ENCODE measurements around the gene ENOSF1. TPM values are rescaled to one million over a fixed set of nuclear protein-coding genes. Genes with fewer than 3 reads are reported as not detected.

ENOSF1 gene
- total RNA-seq, 6 experiments from 2014 or later = 36.7 to 71.9 (median 58.5) TPM

GRCh38 chr18:692824-693223, 19.6 kb downstream of the ENOSF1 start:
- Histone ChIP-seq H3K27ac (no peak overlapping the region), H3K36me3 (peaks cover 0 to 52% (median 7%) of the 10 kb centered on the region in 4 donors), H3K27me3 (no peaks in the 10 kb centered on the region), H3K9me3 (no peaks in the 10 kb centered on the region), H3K4me3 (no peak overlapping the region), H3K4me1 (no peaks in the 10 kb centered on the region)
- intact Hi-C loops (cut with DNase I) = no loop called here
- TF ChIP-seq POLR2A (IDR thresholded peaks at IDR 0.05) (no peak), CTCF (IDR thresholded peaks at IDR 0.05) (no peak)
- DNase-seq = no peak
- no peak for ATAC-seq
- WGBS (ENCODE audit: insufficient coverage, low coverage, low lambda C conversion rate, missing lambda C conversion rate) = 84% methylated on average over 6 of the region's 6 CpGs

- DNase-seq = no peak
- 90% methylated on average over 3 of the region's 5 CpGs for WGBS (ENCODE audit: insufficient coverage, low coverage, low lambda C conversion rate, missing lambda C conversion rate)
- intact Hi-C loops (cut with DNase I) = no loop called here
These were observed 24.1 kb downstream of the ENOSF1 start for GRCh38 chr18:688323-688722.

GRCh38 chr18:686339-687111, 25.9 kb downstream of the ENOSF1 start:
- H3K27me3 ChIP-seq = no peaks in the 10 kb centered on the region
- no peak overlapping the region for H3K4me3 ChIP-seq
- H3K9me3 ChIP-seq = no peaks in the 10 kb centered on the region
- WGBS (ENCODE audit: insufficient coverage, low coverage, low lambda C conversion rate, missing lambda C conversion rate) = 93% methylated on average over 6 of the region's 11 CpGs
- H3K27ac ChIP-seq = no peak overlapping the region
- ATAC-seq (no peak), DNase-seq (no peak)
- peaks cover 0 to 32% (median 5%) of the 10 kb centered on the region in 4 donors for H3K36me3 ChIP-seq
- TF ChIP-seq CTCF (IDR thresholded peaks at IDR 0.05) (no peak), POLR2A (IDR thresholded peaks at IDR 0.05) (no peak)
- intact Hi-C loops (cut with DNase I) = no loop called here
- peaks cover 0 to 18% (median 6%) of the 10 kb centered on the region in 4 donors for H3K4me1 ChIP-seq

More at GRCh38 chr18:688323-688722, 24.1 kb downstream of the ENOSF1 start:
- TF ChIP-seq CTCF (IDR thresholded peaks at IDR 0.05) (no peak), POLR2A (IDR thresholded peaks at IDR 0.05) (no peak)
- H3K9me3 ChIP-seq = no peaks in the 10 kb centered on the region
- no peak overlapping the region for H3K27ac ChIP-seq
- H3K27me3 ChIP-seq = no peaks in the 10 kb centered on the region
- peaks cover 0 to 31% (median under 1%) of the 10 kb centered on the region in 4 donors for H3K36me3 ChIP-seq
- peak in 1 of 4 donors; percentile 16 for ATAC-seq
- H3K4me3 ChIP-seq = no peak overlapping the region
- H3K4me1 ChIP-seq = peaks cover 0 to 14% (median 3%) of the 10 kb centered on the region in 4 donors

GRCh38 chr18:685438-685837, 27.0 kb downstream of the ENOSF1 start:
- Histone ChIP-seq H3K36me3 (peaks cover 0 to 26% (median 6%) of the 10 kb centered on the region in 4 donors), H3K27ac (no peak overlapping the region), H3K27me3 (no peaks in the 10 kb centered on the region), H3K4me3 (no peak overlapping the region), H3K9me3 (no peaks in the 10 kb centered on the region), H3K4me1 (peaks cover 0 to 18% (median 6%) of the 10 kb centered on the region in 4 donors)
- intact Hi-C loops (cut with DNase I) = no loop called here
- DNase-seq (no peak), ATAC-seq (no peak)
- no peak for TF ChIP-seq POLR2A (IDR thresholded peaks at IDR 0.05)
- TF ChIP-seq CTCF (IDR thresholded peaks at IDR 0.05) = no peak
- WGBS (ENCODE audit: insufficient coverage, low coverage, low lambda C conversion rate, missing lambda C conversion rate) = 91% methylated on average over 3 of the region's 3 CpGs

Data from right lobe of liver (tissue), 6 donors.